ENCODE results near the gene ID2. TPM values are rescaled to one million over a fixed set of nuclear protein-coding genes. Genes with fewer than 3 reads are reported as not detected.

ID2 gene
- total RNA-seq, 2 experiments from 2014 or later: 167 to 172 TPM

DNA sequence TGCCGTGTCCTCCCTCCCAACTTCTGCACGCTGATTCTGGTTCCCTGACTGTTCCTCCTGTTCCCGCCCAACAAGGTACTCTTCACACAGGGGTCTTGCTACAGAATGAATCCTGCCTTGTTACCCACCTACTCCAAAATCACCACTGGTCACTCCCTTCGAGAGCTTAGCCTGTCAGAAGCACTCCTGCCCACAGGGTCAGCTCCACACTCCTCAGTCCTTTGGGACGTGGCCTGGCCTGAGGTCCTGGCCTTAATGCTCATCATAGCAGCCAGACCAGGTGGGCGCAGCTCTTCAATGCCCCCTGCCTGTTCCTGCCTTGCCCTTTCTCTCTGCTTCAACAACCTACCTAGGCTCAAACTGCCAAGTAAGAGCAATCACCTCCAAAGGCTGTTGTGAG, 27.8 kb upstream of the ID2 start:
- peaks cover 8% of the 10 kb centered on the region for H3K27me3 Mint-ChIP-seq
- H3K36me3 Mint-ChIP-seq: no peaks in the 10 kb centered on the region
- peaks cover 14% of the 10 kb centered on the region for H3K4me1 Mint-ChIP-seq
- no peaks in the 10 kb centered on the region for H3K9me3 Mint-ChIP-seq
- no peak overlapping the region for H3K4me3 Mint-ChIP-seq
- DNase-seq (no peak), ATAC-seq (ENCODE audit: low read depth) (no peak)
- POLR2A ChIA-PET: no interaction called here
- no peak overlapping the region for H3K27ac Mint-ChIP-seq

DNA sequence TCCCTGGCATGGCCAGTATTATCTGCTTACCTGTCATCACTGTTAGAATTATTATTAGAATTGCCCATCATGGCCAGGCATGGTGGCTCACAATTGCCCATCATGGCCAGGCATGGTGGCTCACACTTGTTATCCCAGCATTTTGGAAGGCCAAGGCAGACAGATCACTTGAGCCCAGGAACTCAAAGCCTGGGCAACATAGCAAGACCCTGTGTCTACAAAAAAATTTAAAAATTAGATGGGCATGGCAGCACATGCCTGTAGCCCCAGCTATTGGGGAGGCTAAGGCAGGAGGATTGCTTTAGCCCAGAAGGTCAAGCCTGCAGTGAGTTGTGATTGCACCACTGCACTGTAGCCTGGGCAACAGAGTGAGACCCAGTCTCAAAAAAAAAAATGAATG, 27.4 kb upstream of the ID2 start:
- POLR2A ChIA-PET: no interaction called here
- Mint-ChIP-seq H3K27me3 (peaks cover 8% of the 10 kb centered on the region), H3K36me3 (no peaks in the 10 kb centered on the region), H3K4me1 (peaks cover 16% of the 10 kb centered on the region), H3K9me3 (no peaks in the 10 kb centered on the region), H3K4me3 (no peak overlapping the region), H3K27ac (no peak overlapping the region)
- ATAC-seq (ENCODE audit: low read depth): no peak
- no peak for DNase-seq

DNA sequence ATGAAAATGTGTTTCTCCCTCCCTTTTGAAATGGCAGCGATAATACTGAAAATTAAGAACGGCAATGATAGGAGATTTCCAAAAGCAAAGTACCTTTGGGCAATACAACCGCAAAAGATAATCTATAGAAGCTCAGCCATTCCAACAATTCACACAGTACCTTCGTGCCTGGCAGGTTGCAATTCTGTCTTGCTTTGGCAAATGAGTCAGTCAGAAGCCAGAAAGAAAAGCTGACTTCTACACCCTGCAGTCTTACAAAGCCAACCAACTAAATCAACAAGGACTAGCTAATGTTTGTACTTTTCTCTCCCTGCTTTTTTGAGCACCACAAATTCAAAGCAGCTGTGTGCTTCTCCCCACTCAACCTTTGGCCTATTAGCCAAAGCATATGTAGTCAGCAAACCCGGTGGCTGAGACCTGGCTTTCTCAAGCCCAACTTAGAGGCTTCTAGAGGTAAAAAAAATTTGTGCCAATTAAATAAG, 25.7 kb upstream of the ID2 start:
- no peaks in the 10 kb centered on the region for H3K36me3 Mint-ChIP-seq
- no peaks in the 10 kb centered on the region for H3K9me3 Mint-ChIP-seq
- ATAC-seq (ENCODE audit: low read depth) (no peak), DNase-seq (no peak)
- H3K4me3 Mint-ChIP-seq: no peak overlapping the region
- peaks cover 6% of the 10 kb centered on the region for H3K27me3 Mint-ChIP-seq
- H3K27ac Mint-ChIP-seq: no peak overlapping the region
- peaks cover 16% of the 10 kb centered on the region for H3K4me1 Mint-ChIP-seq
- POLR2A ChIA-PET: no interaction called here

DNA sequence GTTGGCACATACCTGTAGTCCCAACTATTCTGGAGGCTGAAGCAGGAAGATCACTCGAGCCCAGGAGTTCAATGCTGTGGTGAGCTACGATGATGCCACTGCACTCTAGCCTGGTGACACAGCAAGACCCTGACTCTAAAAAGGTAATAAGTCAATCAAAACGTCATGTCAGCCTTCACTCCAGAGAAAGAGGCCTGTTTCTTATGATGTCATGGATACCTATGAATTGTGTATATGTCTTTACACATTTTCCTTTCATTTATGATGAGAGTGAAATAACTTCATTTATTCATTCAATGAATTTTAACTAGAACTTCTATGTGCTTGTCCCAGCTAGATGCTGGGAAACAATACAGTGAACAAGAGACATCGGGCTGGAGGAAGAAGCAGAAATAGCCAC, 25.0 kb upstream of the ID2 start:
- H3K27ac Mint-ChIP-seq: no peak overlapping the region
- H3K27me3 Mint-ChIP-seq: peaks cover 6% of the 10 kb centered on the region
- peaks cover 18% of the 10 kb centered on the region for H3K4me1 Mint-ChIP-seq
- H3K36me3 Mint-ChIP-seq: no peaks in the 10 kb centered on the region
- H3K4me3 Mint-ChIP-seq: peak overlapping the region; percentile 12
- no peaks in the 10 kb centered on the region for H3K9me3 Mint-ChIP-seq
- DNase-seq (no peak), ATAC-seq (ENCODE audit: low read depth) (no peak)
- POLR2A ChIA-PET: no interaction called here

DNA sequence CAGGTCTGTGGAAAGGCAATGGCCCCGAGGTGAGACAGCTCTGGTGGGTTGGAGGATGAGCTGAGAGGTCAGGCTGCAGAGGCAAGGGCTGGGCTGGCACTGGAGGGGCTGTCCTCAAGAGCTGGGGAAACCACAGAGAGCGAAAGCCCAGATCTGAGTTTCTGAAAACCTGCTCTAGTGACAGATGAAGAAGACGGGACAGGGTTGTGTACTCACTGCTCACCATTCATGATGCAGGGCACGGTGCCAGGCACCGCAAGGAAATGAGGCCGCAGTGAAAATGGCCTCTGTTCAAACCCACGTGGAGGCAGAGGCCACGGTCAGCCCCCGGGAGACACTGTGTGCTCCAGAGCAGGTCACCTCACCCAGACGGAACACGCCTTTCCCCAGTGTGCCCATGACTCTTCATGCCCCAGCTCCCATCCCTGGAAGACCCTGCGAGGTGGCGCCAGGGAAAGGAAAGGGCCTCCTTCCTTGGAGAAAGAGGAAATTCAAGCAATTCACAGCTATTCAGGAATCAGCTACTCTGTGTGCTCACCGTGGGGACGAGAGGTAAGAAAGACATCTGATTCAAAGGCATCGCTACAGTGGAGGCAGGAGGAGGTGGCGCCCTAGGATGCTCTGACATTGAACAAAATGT, 24.3 kb upstream of the ID2 start:
- H3K4me3 Mint-ChIP-seq: peak overlapping the region; percentile 43
- H3K4me1 Mint-ChIP-seq: peaks cover 23% of the 10 kb centered on the region
- H3K36me3 Mint-ChIP-seq: no peaks in the 10 kb centered on the region
- H3K27me3 Mint-ChIP-seq: peaks cover 11% of the 10 kb centered on the region
- H3K27ac Mint-ChIP-seq: peak overlapping the region; percentile 56
- peak; percentile 39 for ATAC-seq (ENCODE audit: low read depth)
- DNase-seq: no peak
- POLR2A ChIA-PET: interaction anchor here (1.1 kb wide), 1 partner anchor 24 kb away, joined by 4 read pairs; the partner anchor contains the start of gene ID2
- H3K9me3 Mint-ChIP-seq: no peaks in the 10 kb centered on the region

DNA sequence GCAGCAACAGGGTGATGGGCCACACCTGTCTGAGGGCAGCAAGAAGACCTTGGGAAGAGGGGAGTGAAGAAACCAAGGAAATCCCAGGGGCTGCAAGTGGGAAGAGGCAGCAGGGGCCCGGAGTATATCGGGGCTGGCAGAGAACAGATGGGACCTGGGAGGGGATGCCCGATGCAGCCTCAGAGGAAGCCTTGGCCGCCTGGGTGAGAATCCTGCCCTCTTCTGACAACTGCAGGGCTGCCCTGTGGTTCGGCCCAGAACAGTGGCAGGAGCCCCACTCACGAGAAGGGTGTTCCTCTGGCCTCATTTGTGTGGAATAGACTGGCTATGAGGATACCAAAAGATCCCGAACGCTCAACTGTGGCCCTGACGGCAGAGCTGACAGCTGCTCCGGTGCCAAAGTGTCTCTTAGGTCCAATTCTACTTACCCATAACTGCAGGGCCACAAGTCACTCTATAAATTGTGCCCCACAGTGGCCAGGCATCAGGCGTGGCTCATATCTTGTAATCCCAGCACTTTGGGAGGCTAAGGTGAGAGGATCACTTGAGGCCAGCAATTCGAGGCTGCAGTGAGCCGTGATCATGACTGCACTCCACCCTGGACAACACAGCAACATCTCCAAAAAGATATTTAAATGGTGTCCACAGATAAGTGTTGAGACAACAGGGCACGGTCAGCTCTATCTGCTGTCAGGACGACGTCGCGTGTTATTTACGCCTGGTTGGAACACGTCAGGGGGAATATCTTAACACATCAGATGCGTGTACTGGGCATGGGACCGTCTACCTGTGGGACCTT, 23.6 kb upstream of the ID2 start:
- no peak for ATAC-seq (ENCODE audit: low read depth)
- POLR2A ChIA-PET: interaction anchor here (1.1 kb wide), 1 partner anchor 23 kb away, joined by 4 read pairs; the partner anchor contains the start of gene ID2
- no peak overlapping the region for H3K27ac Mint-ChIP-seq
- DNase-seq: no peak
- no peaks in the 10 kb centered on the region for H3K9me3 Mint-ChIP-seq
- no peak overlapping the region for H3K4me3 Mint-ChIP-seq
- no peaks in the 10 kb centered on the region for H3K36me3 Mint-ChIP-seq
- H3K4me1 Mint-ChIP-seq: peaks cover 24% of the 10 kb centered on the region
- peaks cover 14% of the 10 kb centered on the region for H3K27me3 Mint-ChIP-seq

DNA sequence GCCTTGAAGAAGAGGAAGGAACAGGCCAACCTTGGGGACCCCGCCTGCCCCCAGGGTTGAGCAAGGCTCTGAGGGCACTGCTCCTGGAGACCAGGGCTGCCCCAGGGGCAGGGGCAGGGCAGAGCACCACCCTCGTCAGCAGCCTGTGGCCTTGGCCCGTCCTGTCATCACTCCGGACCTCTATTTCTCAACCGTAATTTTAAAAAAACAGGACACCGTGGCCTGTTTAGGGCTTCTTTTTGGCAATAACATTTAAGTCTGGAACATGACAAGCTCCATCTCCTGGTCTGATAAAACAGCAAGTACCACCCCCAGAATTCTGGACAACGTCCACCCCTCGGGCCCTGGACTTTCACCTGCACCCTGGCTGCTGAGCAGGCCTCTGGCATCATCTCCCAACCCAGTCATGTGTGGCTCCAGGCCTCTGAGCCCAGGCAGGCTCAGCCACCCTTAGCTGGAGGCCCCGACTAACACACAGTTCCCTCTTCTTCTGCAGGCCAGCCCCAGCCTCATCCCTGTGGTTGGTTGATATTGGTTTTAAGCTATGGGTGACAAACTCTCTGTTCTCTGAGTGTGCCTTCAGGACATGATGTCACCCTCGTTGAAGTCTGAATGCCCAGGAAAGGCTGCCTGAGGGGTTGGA, 22.6 kb upstream of the ID2 start:
- H3K4me3 Mint-ChIP-seq: no peak overlapping the region
- POLR2A ChIA-PET: interaction anchor here (0.7 kb wide), 1 partner anchor 9 kb away, joined by 3 read pairs; no protein-coding TSS in a partner anchor
- H3K27ac Mint-ChIP-seq: no peak overlapping the region
- H3K36me3 Mint-ChIP-seq: no peaks in the 10 kb centered on the region
- peaks cover 15% of the 10 kb centered on the region for H3K27me3 Mint-ChIP-seq
- no peaks in the 10 kb centered on the region for H3K9me3 Mint-ChIP-seq
- DNase-seq: no peak
- ATAC-seq (ENCODE audit: low read depth): no peak
- H3K4me1 Mint-ChIP-seq: peaks cover 31% of the 10 kb centered on the region

DNA sequence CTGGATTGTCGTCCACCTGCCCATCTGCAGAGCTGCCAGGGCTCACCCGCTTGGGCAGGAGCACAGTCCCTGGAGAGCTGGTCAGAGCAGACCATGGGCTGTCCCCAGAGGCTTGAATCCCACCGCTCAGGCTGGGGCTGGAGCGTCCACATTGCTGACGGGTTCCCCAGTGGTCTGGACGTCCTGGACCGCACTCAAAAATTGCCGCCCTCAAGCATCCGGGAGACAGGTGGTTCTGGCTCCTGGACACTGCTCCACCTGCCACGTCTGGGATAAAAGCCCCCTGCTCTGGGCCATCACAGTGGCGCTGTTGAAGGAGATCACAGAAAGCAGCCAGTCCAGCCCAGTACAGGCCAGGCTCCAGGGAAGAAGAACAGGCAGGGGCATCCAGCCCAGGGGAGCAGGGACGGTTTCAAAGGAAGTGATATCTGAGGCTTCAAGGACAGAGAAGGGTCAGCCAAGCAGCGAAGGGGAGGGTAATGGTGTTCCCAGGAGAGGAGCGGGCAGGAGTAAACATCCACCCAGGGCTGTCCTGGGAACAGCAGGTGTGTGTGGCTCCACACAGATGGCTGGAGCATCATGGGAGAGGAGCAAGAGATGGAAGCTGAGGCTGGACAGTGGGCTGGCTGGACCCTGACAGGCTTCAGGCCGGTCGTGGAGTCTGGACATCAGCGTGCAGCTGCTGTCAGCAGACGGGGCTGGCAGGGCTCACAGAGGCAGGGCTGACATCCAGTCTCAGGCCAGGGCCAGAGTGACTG, 21.9 kb upstream of the ID2 start:
- H3K27ac Mint-ChIP-seq: no peak overlapping the region
- POLR2A ChIA-PET: interaction anchor here (0.7 kb wide), 1 partner anchor 9 kb away, joined by 3 read pairs; no protein-coding TSS in a partner anchor

DNA sequence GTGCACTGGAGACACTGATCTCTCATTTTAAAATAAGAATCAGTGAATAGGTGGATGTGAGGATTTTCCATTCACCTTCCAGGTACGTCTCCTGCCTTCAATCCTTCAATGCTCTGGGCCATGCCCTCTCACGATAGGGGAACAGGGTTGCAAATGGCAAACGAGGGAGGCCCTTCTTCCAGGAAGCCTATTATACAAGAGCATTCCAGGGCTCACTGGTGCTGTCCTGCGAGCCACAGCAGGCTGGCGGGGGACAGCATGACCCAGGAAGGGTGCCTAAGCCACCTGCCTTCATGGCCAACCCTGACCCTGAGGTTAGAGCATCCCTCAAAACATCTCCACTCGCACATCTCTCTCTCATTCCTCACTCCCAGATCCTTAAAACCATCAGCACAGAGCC, 20.6 kb upstream of the ID2 start:
- H3K9me3 Mint-ChIP-seq: peaks cover 2% of the 10 kb centered on the region
- H3K27me3 Mint-ChIP-seq: peaks cover 17% of the 10 kb centered on the region
- ATAC-seq (ENCODE audit: low read depth) (no peak), DNase-seq (no peak)
- POLR2A ChIA-PET: no interaction called here
- H3K36me3 Mint-ChIP-seq: peaks cover 2% of the 10 kb centered on the region
- H3K27ac Mint-ChIP-seq: peak overlapping the region; percentile 3
- peaks cover 43% of the 10 kb centered on the region for H3K4me1 Mint-ChIP-seq
- H3K4me3 Mint-ChIP-seq: no peak overlapping the region

More for the DNA sequence above, 21.9 kb upstream of the ID2 start:
- Mint-ChIP-seq H3K9me3 (no peaks in the 10 kb centered on the region), H3K4me1 (peaks cover 38% of the 10 kb centered on the region), H3K36me3 (no peaks in the 10 kb centered on the region), H3K27me3 (peaks cover 15% of the 10 kb centered on the region), H3K4me3 (no peak overlapping the region)
- DNase-seq (no peak), ATAC-seq (ENCODE audit: low read depth) (no peak)

DNA sequence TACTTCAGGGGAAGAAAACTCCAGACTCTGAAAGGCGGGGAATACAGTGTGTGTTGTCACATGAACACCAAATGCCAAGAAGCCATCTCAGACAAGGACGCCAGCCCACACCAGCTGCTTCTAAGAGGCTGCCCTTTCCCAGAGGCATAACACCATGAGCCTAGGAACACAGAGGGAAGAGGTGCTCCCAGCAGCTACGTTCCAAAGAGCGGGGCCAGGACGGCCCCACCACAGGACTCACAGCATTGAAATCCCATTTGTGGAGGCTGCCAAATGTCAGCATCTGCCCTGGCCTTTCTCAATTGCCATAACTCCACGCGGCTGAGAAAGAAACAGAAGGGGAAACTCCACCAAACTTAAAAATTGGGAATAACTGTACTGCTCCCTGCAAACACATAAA, 20.1 kb upstream of the ID2 start:
- Mint-ChIP-seq H3K36me3 (peaks cover 2% of the 10 kb centered on the region), H3K4me1 (peaks cover 42% of the 10 kb centered on the region), H3K27me3 (peaks cover 19% of the 10 kb centered on the region), H3K27ac (peak overlapping the region; percentile 3), H3K4me3 (no peak overlapping the region), H3K9me3 (peaks cover 2% of the 10 kb centered on the region)
- ATAC-seq (ENCODE audit: low read depth): no peak
- DNase-seq: no peak
- POLR2A ChIA-PET: no interaction called here

DNA sequence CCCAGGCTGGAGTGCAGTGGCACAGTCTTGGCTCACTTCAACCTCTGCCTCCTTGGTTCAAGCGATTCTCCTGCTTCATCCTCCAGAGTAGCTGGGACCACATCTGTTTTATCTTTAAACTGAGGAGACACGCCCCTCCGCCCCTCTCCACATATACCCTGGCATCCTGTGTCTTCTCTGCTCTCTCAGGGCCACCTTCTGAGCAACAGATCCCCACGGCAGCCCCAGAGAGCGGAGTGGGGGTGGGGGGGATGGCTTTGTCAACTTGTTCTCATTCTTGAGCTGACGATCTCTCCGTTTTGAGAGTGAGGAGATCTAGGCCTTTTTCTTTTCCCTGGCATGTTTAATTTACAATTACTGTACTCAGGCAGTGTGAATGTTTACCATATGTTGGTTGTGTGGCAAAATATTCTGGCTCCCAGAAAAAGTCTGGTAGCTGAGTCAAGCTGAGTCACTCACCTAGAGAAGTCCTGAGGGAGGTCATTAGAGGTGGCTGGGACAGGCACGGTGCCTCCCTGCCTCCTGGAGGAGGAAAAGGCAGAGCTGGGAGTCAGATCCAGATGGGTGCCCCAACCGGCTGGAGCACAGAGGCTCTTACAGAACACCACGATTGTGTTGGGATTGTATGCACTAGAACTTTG, 19.5 kb upstream of the ID2 start:
- Mint-ChIP-seq H3K36me3 (peaks cover 2% of the 10 kb centered on the region), H3K9me3 (peaks cover 2% of the 10 kb centered on the region), H3K27ac (no peak overlapping the region), H3K4me1 (peaks cover 35% of the 10 kb centered on the region), H3K4me3 (no peak overlapping the region), H3K27me3 (peaks cover 17% of the 10 kb centered on the region)
- no peak for DNase-seq
- POLR2A ChIA-PET: no interaction called here
- no peak for ATAC-seq (ENCODE audit: low read depth)

DNA sequence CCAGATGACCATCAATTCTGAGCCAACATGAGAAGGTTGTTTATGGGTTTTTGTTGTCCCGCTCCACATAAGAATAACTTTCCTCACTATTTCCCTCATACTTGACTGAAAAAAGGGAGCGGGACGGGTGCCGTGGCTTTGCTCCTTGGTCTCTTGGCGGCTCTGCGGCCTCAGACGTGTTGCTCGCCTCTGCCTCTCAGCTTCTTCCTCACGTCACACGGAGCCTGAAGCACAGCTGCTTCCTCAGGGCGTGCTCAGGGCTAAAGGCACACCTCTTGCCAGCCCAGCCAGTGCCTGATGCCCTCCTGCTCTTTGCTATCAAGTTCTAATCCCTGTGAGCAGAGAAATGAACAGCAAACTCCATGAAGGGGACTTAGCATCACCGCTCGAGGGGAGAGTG, 17.9 kb upstream of the ID2 start:
- ATAC-seq (ENCODE audit: low read depth): peak; percentile 56
- peaks cover 2% of the 10 kb centered on the region for H3K36me3 Mint-ChIP-seq
- DNase-seq: no peak
- H3K27ac Mint-ChIP-seq: peak overlapping the region; percentile 22
- H3K4me1 Mint-ChIP-seq: peaks cover 29% of the 10 kb centered on the region
- H3K9me3 Mint-ChIP-seq: peaks cover 2% of the 10 kb centered on the region
- H3K27me3 Mint-ChIP-seq: peaks cover 15% of the 10 kb centered on the region
- H3K4me3 Mint-ChIP-seq: peak overlapping the region; percentile 28
- POLR2A ChIA-PET: interaction anchor here (1.1 to 1.8 kb wide), 4 partner anchors 13 to 26 kb away, joined by 3 to 13 read pairs (median 3); partner anchors contain the start of gene ID2

Data from activated naive CD8-positive, alpha-beta T cell treated with anti-CD3 and anti-CD28 coated beads, Interleukin-2, amount 10 ng/mL, durations not matched to agents 7 days and 5 days (primary cell).